SK-N-SH (cell line): Measurements from ENCODE around the gene C11orf54. TPM values are rescaled to one million over a fixed set of nuclear protein-coding genes. Genes with fewer than 3 reads are reported as not detected.

Experiments
- CTCF ChIA-PET: fragments of 300-600, 350-600 bp; formaldehyde crosslinking; extraction: SDS; loops from one replicate; lab custom pipeline; 2021; lab: Yijun Ruan, JAX
- POLR2A ChIA-PET: fragments of 350-600 bp; sonication (Branson Sonifier 250); formaldehyde crosslinking; extraction: SDS; loops from one replicate; lab custom pipeline; 2020; ENCODE audit warnings: antibody characterized with exemption, inconsistent platforms; lab: Yijun Ruan, JAX
- DNase-seq: peaks from one replicate; pipeline ENCODE4 v3.0.0; 2012
- H2AFZ ChIP-seq: fragments of 200-600 bp; sonication (generic); 2 replicates; pipeline ENCODE4 v1.8.1; 2016; ENCODE audit warnings: antibody characterized with exemption, mild to moderate bottlenecking, low read depth
- H3F3A ChIP-seq: fragments of 200-600 bp; sonication (generic); replicated peaks from 2 replicates; pipeline ENCODE3; 2016; ENCODE audit warnings: antibody characterized with exemption, mild to moderate bottlenecking; ENCODE audit not compliant: insufficient read depth
- H3K27ac ChIP-seq, 2 experiments: fragments of 200-500 bp in 1 of 2; fragments of 200-600 bp in 1 of 2; sonication (Bioruptor generic) in 1 of 2; sonication (generic), shearing (Covaris generic) in 1 of 2; 2 replicates each; pipeline versions ENCODE4 v1.5.1 to v1.6.1; 2014 to 2016; ENCODE audit warnings: low read depth in 2 of 2, inconsistent platforms in 1 of 2, low read length in 1 of 2, mild to moderate bottlenecking in 1 of 2, mixed read lengths in 1 of 2
- H3K27me3 ChIP-seq: fragments of 200-600 bp; sonication (generic), shearing (Covaris generic); 2 replicates; pipeline ENCODE4 v1.6.1; 2016; ENCODE audit warnings: mixed run types; ENCODE audit not compliant: insufficient read depth
- H3K36me3 ChIP-seq, 2 experiments: fragments of 200-500 bp in 1 of 2; fragments of 200-600 bp in 1 of 2; sonication (Bioruptor generic) in 1 of 2; sonication (generic) in 1 of 2; replicated peaks in 1 of 2; 2 replicates each; pipeline versions ENCODE3 to v1.5.1; 2014 to 2016; ENCODE audit warnings: low read length in 1 of 2, mild to moderate bottlenecking in 1 of 2; ENCODE audit not compliant: insufficient read depth in 2 of 2, control insufficient read depth in 1 of 2
- H3K4me1 ChIP-seq, 2 experiments: fragments of 200-500 bp in 1 of 2; fragments of 200-600 bp in 1 of 2; sonication (Bioruptor generic) in 1 of 2; sonication (generic), shearing (Covaris generic) in 1 of 2; 2 replicates each; pipeline versions ENCODE4 v1.5.1 to v1.6.1; 2014 to 2016; ENCODE audit warnings: low read depth in 1 of 2, low read length in 1 of 2, mixed run types in 1 of 2; ENCODE audit not compliant: insufficient read depth in 2 of 2, control insufficient read depth in 1 of 2
- H3K4me2 ChIP-seq: fragments of 200-600 bp; sonication (generic), shearing (Covaris generic); 2 replicates; pipeline ENCODE4 v1.6.1; 2017; ENCODE audit warnings: mixed run types
- H3K4me3 ChIP-seq, 2 experiments: fragments of 200-500 bp in 1 of 2; fragments of 200-600 bp in 1 of 2; sonication (Bioruptor generic) in 1 of 2; sonication (generic), shearing (Covaris generic) in 1 of 2; 2 replicates each; pipeline versions ENCODE4 v1.5.1 to v1.8.1; 2014 to 2016; ENCODE audit warnings: low read depth in 2 of 2, inconsistent platforms in 1 of 2, low read length in 1 of 2, mild to moderate bottlenecking in 1 of 2, mixed read lengths in 1 of 2, moderate library complexity in 1 of 2
- H3K79me2 ChIP-seq: fragments of 200-600 bp; sonication (generic); 2 replicates; pipeline ENCODE4 v1.8.1; 2017; ENCODE audit warnings: mild to moderate bottlenecking; ENCODE audit not compliant: insufficient read depth
- H3K9ac ChIP-seq: fragments of 200-600 bp; sonication (generic); 2 replicates; pipeline ENCODE4 v1.6.1; 2017; ENCODE audit warnings: mixed run types
- H3K9me2 ChIP-seq: fragments of 200-600 bp; sonication (generic); 2 replicates; pipeline ENCODE4 v1.6.1; 2017; ENCODE audit warnings: mixed run types
- H3K9me3 ChIP-seq: fragments of 200-600 bp; sonication (generic); 2 replicates; pipeline ENCODE4 v1.6.1; 2017; ENCODE audit warnings: mixed run types, mild to moderate bottlenecking, moderate library complexity
- H4K20me1 ChIP-seq: fragments of 200-600 bp; sonication (generic); 2 replicates; pipeline ENCODE4 v1.6.1; 2017; ENCODE audit warnings: mild to moderate bottlenecking, mixed run types; ENCODE audit not compliant: insufficient read depth
- ELF1 ChIP-seq: IDR thresholded peaks from 2 replicates; pipeline ENCODE4 v1.4.0; 2012
- FOSL2 ChIP-seq: IDR thresholded peaks from 2 replicates; pipeline ENCODE4 v1.4.0; 2012; ENCODE audit warnings: low read depth, mild to moderate bottlenecking, moderate library complexity, borderline replicate concordance
- JUND ChIP-seq: IDR thresholded peaks from 2 replicates; pipeline ENCODE4 v1.4.0; 2012
- MXI1 ChIP-seq: IDR thresholded peaks from 2 replicates; pipeline ENCODE4 v1.6.1; 2012; ENCODE audit warnings: mild to moderate bottlenecking, low read depth, low read length, improper control_type of control experiment
- POLR2AphosphoS5 ChIP-seq: IDR thresholded peaks from 2 replicates; pipeline ENCODE4 v1.6.1; 2012; ENCODE audit warnings: low read depth, low read length
- RCOR1 ChIP-seq: fragments of 150-350 bp; IDR thresholded peaks from 2 replicates; pipeline ENCODE4 v1.6.1; 2017; ENCODE audit warnings: antibody characterized with exemption, low read length
- SIN3A ChIP-seq: IDR thresholded peaks from 2 replicates; pipeline ENCODE4 v1.6.1; 2012; ENCODE audit warnings: low read depth, mild to moderate bottlenecking, low read length, moderate library complexity, borderline replicate concordance
- TCF12 ChIP-seq: IDR thresholded peaks from 2 replicates; pipeline ENCODE4 v1.4.0; 2012
- WGBS: methylation state at CpG from one replicate; pipeline ENCODE4 v1.1.6; 2017; ENCODE audit warnings: low lambda C conversion rate; 5-methylcytosine and 5-hydroxymethylcytosine counted together
- polyA plus RNA-seq, 3 experiments: library from polyadenylated mRNA; depleted of rRNA; stranded (reverse); fragments of >200 nt; gene quantifications; 2 replicates each; pipeline ENCODE4 v1.2.3, GENCODE V29; 2012
- TF ChIP-seq, protein P1 (sequence below): IDR thresholded peaks from 2 replicates; pipeline ENCODE4; 2012
- TF ChIP-seq, protein P2 (sequence below): fragments of 200-600 bp; sonication (generic); IDR thresholded peaks from 2 replicates; pipeline ENCODE4 v1.6.1; 2017; ENCODE audit warnings: antibody characterized with exemption, mild to moderate bottlenecking, moderate library complexity
- TF ChIP-seq, protein P3 (sequence below): IDR thresholded peaks from 2 replicates; pipeline ENCODE4 v1.4.0; 2012; ENCODE audit warnings: low read depth, borderline replicate concordance

C11orf54 gene
- polyA plus RNA-seq, 1 of the 3 experiments (the other 2 are of a cell fraction), result 7.7 TPM

DNA sequence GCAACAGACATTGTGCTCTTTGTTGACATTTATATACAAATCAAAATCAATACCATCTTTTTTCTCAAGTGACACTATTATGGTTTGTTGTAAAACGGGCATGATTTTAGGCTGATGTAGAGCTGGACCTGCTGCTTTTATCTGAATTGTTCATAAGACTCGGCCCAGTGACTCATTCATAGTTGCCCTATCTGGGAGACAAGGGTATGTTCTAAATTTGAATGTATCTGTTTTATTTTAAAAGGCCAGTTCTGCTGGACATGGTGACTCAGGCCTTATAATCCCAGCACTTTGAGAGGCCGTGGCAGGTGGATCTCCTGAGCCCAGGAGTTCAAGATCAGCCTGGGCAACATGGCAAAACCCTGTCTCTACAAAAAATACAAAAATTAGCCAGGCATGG lies 40.6 kb upstream of the C11orf54 start:
- POLR2A ChIA-PET, result no interaction called here
- no peaks in the 10 kb centered on the region for H3K27me3 ChIP-seq
- H4K20me1 ChIP-seq, result no peaks in the 10 kb centered on the region
- H3K36me3 ChIP-seq, result peaks cover 63 to 88% of the 10 kb centered on the region in 2 experiments
- TF ChIP-seq FOSL2 (peak; percentile 53; the same call in 1 of the 2 replicates), TCF12 (peak; percentile 53; the same call in 1 of the 2 replicates), JUND (peak; percentile 38), ELF1 (no peak), SIN3A (no peak)
- TF ChIP-seq, protein P1, sequence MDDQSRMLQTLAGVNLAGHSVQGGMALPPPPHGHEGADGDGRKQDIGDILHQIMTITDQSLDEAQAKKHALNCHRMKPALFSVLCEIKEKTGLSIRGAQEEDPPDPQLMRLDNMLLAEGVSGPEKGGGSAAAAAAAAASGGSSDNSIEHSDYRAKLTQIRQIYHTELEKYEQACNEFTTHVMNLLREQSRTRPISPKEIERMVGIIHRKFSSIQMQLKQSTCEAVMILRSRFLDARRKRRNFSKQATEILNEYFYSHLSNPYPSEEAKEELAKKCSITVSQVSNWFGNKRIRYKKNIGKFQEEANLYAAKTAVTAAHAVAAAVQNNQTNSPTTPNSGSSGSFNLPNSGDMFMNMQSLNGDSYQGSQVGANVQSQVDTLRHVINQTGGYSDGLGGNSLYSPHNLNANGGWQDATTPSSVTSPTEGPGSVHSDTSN, result no peak
- TF ChIP-seq, protein P2, sequence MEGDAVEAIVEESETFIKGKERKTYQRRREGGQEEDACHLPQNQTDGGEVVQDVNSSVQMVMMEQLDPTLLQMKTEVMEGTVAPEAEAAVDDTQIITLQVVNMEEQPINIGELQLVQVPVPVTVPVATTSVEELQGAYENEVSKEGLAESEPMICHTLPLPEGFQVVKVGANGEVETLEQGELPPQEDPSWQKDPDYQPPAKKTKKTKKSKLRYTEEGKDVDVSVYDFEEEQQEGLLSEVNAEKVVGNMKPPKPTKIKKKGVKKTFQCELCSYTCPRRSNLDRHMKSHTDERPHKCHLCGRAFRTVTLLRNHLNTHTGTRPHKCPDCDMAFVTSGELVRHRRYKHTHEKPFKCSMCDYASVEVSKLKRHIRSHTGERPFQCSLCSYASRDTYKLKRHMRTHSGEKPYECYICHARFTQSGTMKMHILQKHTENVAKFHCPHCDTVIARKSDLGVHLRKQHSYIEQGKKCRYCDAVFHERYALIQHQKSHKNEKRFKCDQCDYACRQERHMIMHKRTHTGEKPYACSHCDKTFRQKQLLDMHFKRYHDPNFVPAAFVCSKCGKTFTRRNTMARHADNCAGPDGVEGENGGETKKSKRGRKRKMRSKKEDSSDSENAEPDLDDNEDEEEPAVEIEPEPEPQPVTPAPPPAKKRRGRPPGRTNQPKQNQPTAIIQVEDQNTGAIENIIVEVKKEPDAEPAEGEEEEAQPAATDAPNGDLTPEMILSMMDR, result no peak
- TF ChIP-seq, all 33 proteins: peak for 3
- no peak overlapping the region for H3K27ac ChIP-seq
- no peak overlapping the region for H3K4me2 ChIP-seq
- no peaks in the 10 kb centered on the region; the same call in 1 of the 2 replicates for H3K79me2 ChIP-seq
- no peaks in the 10 kb centered on the region for H3K9me2 ChIP-seq
- H3K9ac ChIP-seq, result no peak overlapping the region
- H3K4me1 ChIP-seq, result no peaks in the 10 kb centered on the region
- no peak for DNase-seq
- no peak overlapping the region for H2AFZ ChIP-seq
- H3F3A ChIP-seq, result no peaks in the 10 kb centered on the region
- CTCF ChIA-PET, result no interaction called here
- WGBS, result 71% methylated on average over 3 of the region's 3 CpGs
- no peaks in the 10 kb centered on the region for H3K9me3 ChIP-seq
- H3K4me3 ChIP-seq, result no peak overlapping the region

- Histone ChIP-seq H3K9ac (no peak overlapping the region), H3F3A (no peaks in the 10 kb centered on the region), H3K9me3 (peaks cover 3% of the 10 kb centered on the region; the same call in 1 of the 2 replicates), H3K4me1 (no peaks in the 10 kb centered on the region), H4K20me1 (no peaks in the 10 kb centered on the region), H3K4me3 (no peak overlapping the region), H3K36me3 (peaks cover 56 to 88% of the 10 kb centered on the region in 2 experiments), H3K79me2 (no peaks in the 10 kb centered on the region; the same call in 1 of the 2 replicates), H3K27ac (no peak overlapping the region), H3K27me3 (no peaks in the 10 kb centered on the region), H3K4me2 (no peak overlapping the region), H3K9me2 (no peaks in the 10 kb centered on the region), H2AFZ (no peak overlapping the region)
- DNase-seq, result no peak
- 100% methylated on average over 2 of the region's 2 CpGs for WGBS
- TF ChIP-seq RCOR1 (no peak), JUND (no peak), FOSL2 (no peak), POLR2AphosphoS5 (no peak), MXI1 (no peak)
- TF ChIP-seq, protein P3, sequence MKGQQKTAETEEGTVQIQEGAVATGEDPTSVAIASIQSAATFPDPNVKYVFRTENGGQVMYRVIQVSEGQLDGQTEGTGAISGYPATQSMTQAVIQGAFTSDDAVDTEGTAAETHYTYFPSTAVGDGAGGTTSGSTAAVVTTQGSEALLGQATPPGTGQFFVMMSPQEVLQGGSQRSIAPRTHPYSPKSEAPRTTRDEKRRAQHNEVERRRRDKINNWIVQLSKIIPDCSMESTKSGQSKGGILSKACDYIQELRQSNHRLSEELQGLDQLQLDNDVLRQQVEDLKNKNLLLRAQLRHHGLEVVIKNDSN, result no peak
- ChIA-PET POLR2A (interaction anchor here (0.7 kb wide), 1 partner anchor 1386 kb away, joined by 5 read pairs; the partner anchor contains the start of gene ENDOD1), CTCF (no interaction called here)
These were observed 37.2 kb upstream of the C11orf54 start for GRCh38 chr11:93704237-93704636.
